HG02840 (cell line): ENCODE data around the gene CARMIL1.

Experiments used
- ATAC-seq: cut with Tn5 transposase; IDR thresholded peaks from one replicate; pipeline ENCODE4 v1.9.1; 2021; ENCODE audit warnings: mild to moderate bottlenecking, moderate library complexity, moderate number of reproducible peaks; ENCODE audit not compliant: unreplicated experiment, low FRiP score

CARMIL1 gene

GRCh38 chr6:25278914-25279747 lies at the start of gene CARMIL1:
CARMIL1 (plus strand) TSS chr6:25279374; CDS start chr6:25279796, 422 bp downstream.
- peak; percentile 64 for ATAC-seq

- ATAC-seq, result no peak
These were observed 49.4 kb upstream of the CARMIL1 start for GRCh38 chr6:25229671-25230321.

GRCh38 chr6:25232479-25232878 lies 46.7 kb upstream of the CARMIL1 start:
- no peak for ATAC-seq

- ATAC-seq, result no peak
These were observed 45.9 kb upstream of the CARMIL1 start for GRCh38 chr6:25233226-25233625.

- ATAC-seq, result no peak
These were observed 41.6 kb upstream of the CARMIL1 start for GRCh38 chr6:25237579-25237978.

GRCh38 chr6:25239059-25239458 lies 40.1 kb upstream of the CARMIL1 start:
- ATAC-seq, result no peak

GRCh38 chr6:25239498-25239897 lies 39.7 kb upstream of the CARMIL1 start:
- no peak for ATAC-seq

- no peak for ATAC-seq
These were observed 36.6 kb upstream of the CARMIL1 start for GRCh38 chr6:25242567-25242966.

- no peak for ATAC-seq
These were observed 34.3 kb upstream of the CARMIL1 start for GRCh38 chr6:25244865-25245264.

GRCh38 chr6:25248123-25248522 lies 31.1 kb upstream of the CARMIL1 start:
- no peak for ATAC-seq

- ATAC-seq, result no peak
These were observed 30.0 kb upstream of the CARMIL1 start for GRCh38 chr6:25249133-25249532.

GRCh38 chr6:25250878-25251277 lies 28.3 kb upstream of the CARMIL1 start:
- peak; percentile 71 for ATAC-seq

GRCh38 chr6:25251426-25251825 lies 27.7 kb upstream of the CARMIL1 start:
- ATAC-seq, result no peak

GRCh38 chr6:25253351-25253750 lies 25.8 kb upstream of the CARMIL1 start:
- ATAC-seq, result no peak

GRCh38 chr6:25254671-25255070 lies 24.5 kb upstream of the CARMIL1 start:
- ATAC-seq, result no peak

- no peak for ATAC-seq
These were observed 21.4 kb upstream of the CARMIL1 start for GRCh38 chr6:25257686-25258348.

- ATAC-seq, result no peak
These were observed 19.4 kb upstream of the CARMIL1 start for GRCh38 chr6:25259756-25260155.

- ATAC-seq, result no peak
These were observed 15.5 kb upstream of the CARMIL1 start for GRCh38 chr6:25263657-25264056.

GRCh38 chr6:25266456-25267100 lies 12.6 kb upstream of the CARMIL1 start:
- no peak for ATAC-seq

GRCh38 chr6:25267662-25268061 lies 11.5 kb upstream of the CARMIL1 start:
- ATAC-seq, result no peak

GRCh38 chr6:25270559-25270958 lies 8.6 kb upstream of the CARMIL1 start:
- no peak for ATAC-seq
